Stimulated activated CD8-positive, alpha-beta memory T cell treated with anti-CD3 and anti-CD28 coated beads, Interleukin-7, amount 100 ng/mL, for 48 hours (primary cell): ENCODE results near the gene SCN11A.
"Not testable (repeated sequence)": the region's sequence is repeated elsewhere in the genome, so short reads cannot be mapped to it uniquely, and the experiment has no call there.

ENCODE experiments used
- DNase-seq, 2 donors: peaks; one replicate each; pipeline ENCODE4 v3.0.0-alpha.2; 2020; ENCODE audit warnings: low read depth in 1 of 2; ENCODE audit errors: extremely low read depth in 1 of 2

SCN11A gene

DNA sequence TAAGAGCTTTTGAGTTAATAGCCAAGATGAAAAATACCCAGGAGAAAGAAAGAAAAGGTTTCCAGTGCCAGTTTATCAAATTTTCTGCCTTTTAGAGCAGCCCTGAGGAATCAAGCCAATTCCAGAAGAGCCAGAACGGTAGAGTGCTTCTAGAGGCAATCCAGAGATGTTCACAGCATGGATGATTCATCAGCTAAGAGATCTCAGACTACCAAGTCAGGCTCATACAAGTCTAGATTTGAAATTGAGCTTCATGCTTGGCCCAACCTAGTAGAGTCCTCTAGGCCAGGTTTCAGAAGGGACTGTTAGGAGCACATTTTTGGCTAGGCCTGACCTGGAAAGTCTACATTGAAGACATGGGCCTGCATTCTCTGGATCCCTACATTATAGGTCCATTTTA, 15.5 kb upstream of the SCN11A start:
- no peak for DNase-seq

- DNase-seq: no peak
Measured at GRCh38 chr3:39065197-39065596, 13.5 kb upstream of the SCN11A start.

GRCh38 chr3:39064646-39065045, 12.9 kb upstream of the SCN11A start:
- no peak for DNase-seq

- no peak for DNase-seq
Measured at GRCh38 chr3:39063143-39063542, 11.4 kb upstream of the SCN11A start.

GRCh38 chr3:39062180-39062579, 10.4 kb upstream of the SCN11A start:
- DNase-seq: no peak

DNA sequence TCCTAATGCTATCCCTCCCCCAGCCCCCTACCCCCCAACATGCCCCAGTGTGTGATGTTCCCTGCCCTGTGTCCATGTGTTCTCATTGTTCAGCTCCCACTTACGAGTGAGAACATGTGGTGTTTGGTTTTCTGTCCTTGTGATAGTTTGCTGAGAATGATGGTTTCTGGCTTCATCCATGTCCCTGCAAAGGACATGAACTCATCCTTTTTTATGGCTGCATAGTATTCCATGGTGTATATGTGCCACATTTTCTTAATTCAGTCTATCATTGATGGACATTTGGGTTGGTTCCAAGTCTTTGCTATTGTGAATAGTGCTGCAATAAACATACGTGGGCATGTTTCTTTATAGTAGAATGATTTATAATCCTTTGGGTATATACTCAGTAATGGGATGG, 9.5 kb upstream of the SCN11A start:
- DNase-seq: not testable (repeated sequence)

DNA sequence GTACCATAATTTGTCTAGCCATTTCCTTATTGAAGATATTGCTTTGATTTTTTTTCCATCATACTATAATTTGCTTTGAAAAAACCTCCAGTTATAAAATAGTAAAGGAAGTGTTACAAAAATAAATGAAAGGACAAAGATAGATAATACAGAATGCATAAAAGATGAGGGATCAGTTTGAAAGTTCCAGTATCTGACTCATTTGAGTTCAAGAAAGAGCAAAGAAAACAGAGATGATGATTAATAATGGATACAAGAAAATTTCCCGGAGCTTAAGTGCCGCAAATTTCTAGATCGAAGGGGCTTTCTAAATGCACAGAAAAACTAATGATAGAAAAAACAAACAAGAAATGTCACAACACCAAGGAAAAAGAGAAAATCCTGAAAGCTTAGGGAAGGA, 4.4 kb upstream of the SCN11A start:
- DNase-seq: no peak

- DNase-seq: no peak
Measured at GRCh38 chr3:39053696-39054095, 2.0 kb upstream of the SCN11A start.

DNA sequence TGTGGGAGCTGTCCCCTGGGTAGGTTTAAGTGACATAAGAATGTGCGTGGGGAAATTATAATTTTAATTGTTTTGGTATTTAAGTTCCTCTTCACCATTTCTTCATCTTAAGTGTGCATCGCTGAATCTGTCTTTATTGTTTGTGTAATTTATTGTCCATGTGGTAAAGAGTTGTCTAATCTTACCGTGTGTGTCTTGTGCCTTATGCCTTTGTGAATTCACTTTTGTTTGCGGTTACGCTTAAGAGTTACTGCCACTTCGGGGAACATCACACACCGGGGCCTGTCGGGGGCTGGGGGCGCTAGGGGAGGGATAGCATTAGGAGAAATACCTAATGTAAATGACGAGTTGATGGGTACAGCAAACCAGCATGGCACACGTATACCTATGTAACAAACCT, 839 bp upstream of the SCN11A start:
- no peak for DNase-seq

GRCh38 chr3:39050029-39050428, 1.7 kb downstream of the SCN11A start:
- DNase-seq: no peak

DNA sequence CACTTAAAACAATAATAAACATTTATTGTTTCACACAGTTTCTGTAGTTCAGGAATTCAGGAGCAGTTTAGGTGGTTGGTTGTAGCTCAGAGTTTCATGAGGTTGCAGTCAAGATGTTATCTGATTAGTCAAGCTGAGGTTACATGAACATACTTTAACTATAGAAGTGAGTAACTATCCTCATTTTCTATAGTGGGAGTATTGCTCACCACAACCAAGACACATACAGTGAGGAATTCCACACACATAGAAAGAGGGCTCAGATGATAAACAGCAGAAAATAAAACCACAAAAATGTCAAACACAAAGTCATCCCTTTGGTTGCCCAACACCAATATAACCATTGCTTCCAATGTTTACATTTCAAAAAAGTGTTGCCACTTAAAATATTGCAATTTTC, 13.6 kb downstream of the SCN11A start:
- DNase-seq: no peak

- DNase-seq: no peak
Measured at GRCh38 chr3:39029556-39029955, 22.2 kb downstream of the SCN11A start.

GRCh38 chr3:39028546-39028945, 23.2 kb downstream of the SCN11A start:
- DNase-seq: no peak

DNA sequence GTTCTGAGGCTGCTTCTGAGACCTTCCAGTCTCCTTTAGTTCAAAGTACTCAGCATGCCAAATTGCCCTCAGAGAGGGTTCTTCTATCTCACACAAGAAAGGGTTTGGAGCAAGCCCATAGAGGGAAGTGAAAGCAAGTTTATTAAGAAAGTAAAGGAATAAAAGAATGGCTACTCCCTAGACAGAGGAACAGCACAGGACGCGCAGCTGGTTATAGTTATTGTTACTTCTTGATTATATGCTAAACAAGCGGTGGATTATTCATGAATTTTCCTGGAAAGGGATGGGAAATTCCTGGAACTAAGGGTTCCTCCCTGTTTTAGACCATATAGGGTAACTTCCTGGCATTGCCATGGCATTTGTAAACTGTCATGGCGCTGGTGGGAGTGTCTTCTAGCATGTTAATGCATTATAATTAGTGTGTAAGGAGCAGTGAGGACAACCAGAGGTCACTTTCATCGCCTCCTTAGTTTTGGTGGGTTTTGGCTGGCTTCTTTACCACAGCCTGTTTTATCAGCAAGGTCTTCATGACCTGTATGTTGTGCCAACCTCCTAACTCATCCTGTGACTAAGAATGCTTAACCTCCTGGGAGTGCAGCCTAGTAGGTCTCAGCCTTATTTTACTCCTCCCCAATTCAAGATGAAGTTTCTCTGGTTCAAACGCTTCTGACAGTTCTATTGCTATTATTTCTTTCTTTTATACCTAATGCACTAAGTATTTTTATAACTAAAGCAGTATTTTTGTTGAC, 26.3 kb downstream of the SCN11A start:
- DNase-seq: no peak

- DNase-seq: no peak
Measured at GRCh38 chr3:39024497-39024896, 27.2 kb downstream of the SCN11A start.

DNA sequence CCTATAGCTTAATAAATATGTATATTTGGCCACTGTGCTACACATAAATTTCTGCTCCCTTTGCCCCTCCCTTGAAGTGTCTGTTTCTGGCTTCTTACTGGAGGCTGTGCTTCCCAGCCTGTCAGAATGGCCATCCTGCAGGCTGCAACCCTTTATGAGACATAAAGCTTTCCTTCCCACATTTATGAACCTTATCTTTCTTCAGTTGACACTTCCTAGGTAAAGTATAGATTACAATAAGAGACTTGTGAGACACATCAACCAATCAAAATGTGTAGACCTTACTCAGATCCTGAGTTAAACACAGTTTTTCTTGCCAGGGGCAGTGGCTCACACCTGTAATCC, 29.5 kb downstream of the SCN11A start:
- DNase-seq: no peak

DNA sequence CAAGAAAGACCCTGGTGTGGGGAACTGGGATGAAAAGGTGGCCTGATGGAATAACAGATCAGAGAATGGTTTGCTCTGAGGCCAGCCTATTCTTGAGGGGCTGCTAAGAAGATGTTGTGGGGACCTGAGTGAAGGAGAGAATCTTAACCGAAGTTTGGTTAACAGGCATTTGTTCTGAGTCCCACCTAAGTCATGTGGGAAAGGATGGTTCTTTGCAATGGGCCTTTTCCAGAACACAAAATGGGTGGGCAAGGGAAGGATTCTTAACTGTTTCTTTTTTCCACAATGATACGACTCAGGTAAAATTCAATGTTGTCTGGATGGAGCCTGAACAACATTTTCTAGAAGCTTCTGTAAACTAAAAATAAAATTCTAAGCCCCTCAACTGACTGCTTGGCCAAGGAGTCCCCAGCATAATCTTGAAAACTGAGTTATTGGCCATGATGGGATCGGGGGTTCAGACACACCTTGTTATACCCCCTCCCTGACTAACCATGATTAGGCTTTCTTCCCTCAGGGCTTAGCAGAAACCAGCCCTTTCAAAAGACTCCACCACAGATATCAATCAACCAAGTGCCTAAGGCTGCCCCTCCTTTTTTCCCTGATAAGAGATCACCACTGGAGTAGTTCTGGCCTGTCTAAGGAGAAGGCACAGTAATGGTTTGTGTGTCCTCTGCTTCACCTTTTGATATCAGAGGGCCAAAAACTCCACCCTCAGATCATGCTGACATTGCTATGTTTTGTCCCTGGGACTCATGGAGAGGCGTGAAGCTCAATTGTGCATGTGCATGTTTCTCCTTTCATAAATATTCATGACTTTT, 30.1 kb downstream of the SCN11A start:
- no peak for DNase-seq

DNA sequence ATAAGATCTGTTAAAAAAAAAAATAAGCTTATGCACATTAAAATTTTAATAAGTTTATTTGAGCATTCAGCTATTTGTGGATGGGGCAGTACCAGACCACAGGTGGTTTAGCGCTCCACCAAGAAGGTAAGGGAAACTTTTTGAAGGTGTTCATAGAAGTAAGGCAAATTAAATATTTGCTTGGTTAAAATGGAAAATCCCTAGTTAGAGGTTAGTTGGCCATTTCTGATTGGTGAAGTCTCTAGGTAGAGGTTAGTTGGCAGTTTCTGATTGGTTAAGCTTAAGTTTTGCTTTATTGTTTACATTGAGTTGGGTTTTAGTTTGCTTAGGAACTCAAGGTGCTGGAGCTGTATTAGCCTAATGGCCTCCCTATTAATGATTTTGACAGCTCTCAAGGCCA, 30.7 kb downstream of the SCN11A start:
- DNase-seq: no peak

DNA sequence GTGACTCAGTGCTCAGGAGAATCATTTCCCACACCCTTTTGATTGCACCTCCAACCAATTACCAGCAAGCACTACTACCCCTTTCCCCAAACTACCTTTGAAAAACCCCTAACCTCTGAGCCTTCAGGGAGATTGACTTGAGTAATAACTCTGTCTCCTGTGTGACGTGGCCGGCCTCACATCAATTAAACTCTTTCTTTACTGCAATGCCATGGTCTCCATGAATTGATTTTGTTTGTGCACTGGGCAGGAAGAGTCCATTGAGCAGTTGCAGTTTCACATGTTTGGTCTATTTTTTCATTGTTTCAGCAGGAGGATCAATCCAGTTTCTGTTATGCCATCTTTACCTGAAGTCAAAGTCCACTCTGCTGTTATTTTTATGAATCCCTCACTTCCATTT, 32.4 kb downstream of the SCN11A start:
- DNase-seq: no peak

GRCh38 chr3:39015418-39015817, 36.3 kb downstream of the SCN11A start:
- DNase-seq: no peak

DNA sequence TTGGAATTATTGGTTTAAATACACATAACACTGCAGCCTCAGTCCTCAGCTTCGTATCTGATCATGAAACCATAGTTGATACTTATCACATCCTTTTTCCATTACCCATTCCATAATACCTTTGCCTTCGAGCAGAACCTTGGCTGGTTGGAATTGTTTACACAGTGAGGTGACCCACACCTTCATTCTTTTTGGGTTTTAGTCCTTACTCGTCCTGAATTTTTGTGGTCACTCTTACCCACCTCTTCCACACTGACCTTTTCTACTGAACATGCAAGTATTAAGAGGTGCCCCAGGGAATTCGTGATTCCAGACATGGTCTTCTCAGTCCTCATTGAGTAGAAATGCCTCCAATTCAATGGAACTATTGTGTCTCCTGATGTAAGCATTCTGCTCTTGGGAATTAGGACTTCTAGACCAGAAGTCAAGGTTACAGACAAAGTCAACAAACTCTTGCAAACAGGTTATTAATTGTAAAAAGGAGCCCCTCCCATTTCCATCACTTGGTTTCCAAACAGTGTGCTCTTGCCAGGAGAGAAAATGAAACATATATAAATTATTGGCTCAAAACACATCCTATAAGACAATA, 37.7 kb downstream of the SCN11A start:
- DNase-seq: no peak

DNA sequence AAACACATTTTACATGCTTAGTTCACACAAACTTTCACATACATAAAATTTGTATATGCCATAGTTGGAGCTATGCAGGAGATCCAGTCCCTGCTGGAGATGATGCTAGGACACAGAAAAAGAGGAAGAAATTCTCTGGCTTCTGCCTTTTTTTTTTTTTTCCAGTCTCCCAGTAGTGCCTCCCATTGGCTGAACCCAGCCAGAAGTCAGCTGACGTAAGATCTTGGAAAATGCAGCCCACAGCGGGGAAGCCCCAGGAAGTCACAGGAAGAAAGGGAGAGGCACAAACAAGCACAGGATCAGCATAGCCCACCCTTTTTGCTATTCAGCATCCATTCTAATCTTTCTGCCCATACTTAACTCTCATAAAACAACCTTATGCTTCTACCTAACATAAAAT, 38.5 kb downstream of the SCN11A start:
- DNase-seq: no peak
